ENCODE data around the gene ENOX2.

The ENOX2 gene

GRCh38 chrX:130669233-130669632 is 233.8 kb downstream of the ENOX2 start:
- Histone ChIP-seq H3K4me3 (ENCODE audit: low read length) (no peak overlapping the region), H3K4me1 (ENCODE audit: control insufficient read depth, low read length) (no peaks in the 10 kb centered on the region), H3K36me3 (ENCODE audit: control insufficient read depth, low read length) (no peaks in the 10 kb centered on the region), H3F3A (ENCODE audit: control insufficient read depth, insufficient read depth) (no peaks in the 10 kb centered on the region), H3K27me3 (ENCODE audit: control insufficient read depth, low read length) (no peaks in the 10 kb centered on the region), H3K4me2 (ENCODE audit: low read length) (no peak overlapping the region), H3K27ac (ENCODE audit: low read depth, low read length) (no peak overlapping the region), H3K9me3 (ENCODE audit: control insufficient read depth, insufficient read depth, low read length) (no peaks in the 10 kb centered on the region), H3K79me2 (ENCODE audit: control insufficient read depth, low read length) (no peaks in the 10 kb centered on the region), H4K20me1 (ENCODE audit: control insufficient read depth, insufficient read depth, low read depth, low read length) (no peaks in the 10 kb centered on the region), H3K9me2 (replicated peaks; ENCODE audit: control insufficient read depth, low read length) (no peaks in the 10 kb centered on the region)
- TF ChIP-seq EZH2phosphoT487 (IDR thresholded peaks at IDR 0.05; ENCODE audit: borderline replicate concordance, low read length) (no peak), CTCF (IDR thresholded peaks at IDR 0.05; ENCODE audit: low read depth, low read length, poor library complexity, severe bottlenecking) (no peak)

- no peak overlapping the region for H3K27ac ChIP-seq (ENCODE audit: low read depth, low read length)
- H3K36me3 ChIP-seq (ENCODE audit: control insufficient read depth, low read length): no peaks in the 10 kb centered on the region
- H3K4me2 ChIP-seq (ENCODE audit: low read length): no peak overlapping the region
- H3K9me3 ChIP-seq (ENCODE audit: control insufficient read depth, insufficient read depth, low read length): no peaks in the 10 kb centered on the region
- TF ChIP-seq CTCF (IDR thresholded peaks at IDR 0.05; ENCODE audit: low read depth, low read length, poor library complexity, severe bottlenecking) (no peak), EZH2phosphoT487 (IDR thresholded peaks at IDR 0.05; ENCODE audit: borderline replicate concordance, low read length) (no peak)
- no peaks in the 10 kb centered on the region for H3K27me3 ChIP-seq (ENCODE audit: control insufficient read depth, low read length)
- no peaks in the 10 kb centered on the region for H3F3A ChIP-seq (ENCODE audit: control insufficient read depth, insufficient read depth)
- no peaks in the 10 kb centered on the region for H3K9me2 ChIP-seq (replicated peaks; ENCODE audit: control insufficient read depth, low read length)
- no peaks in the 10 kb centered on the region for H3K4me1 ChIP-seq (ENCODE audit: control insufficient read depth, low read length)
- no peaks in the 10 kb centered on the region for H4K20me1 ChIP-seq (ENCODE audit: control insufficient read depth, insufficient read depth, low read depth, low read length)
- H3K4me3 ChIP-seq (ENCODE audit: low read length): no peak overlapping the region
- H3K79me2 ChIP-seq (ENCODE audit: control insufficient read depth, low read length): no peaks in the 10 kb centered on the region
These were observed 237.7 kb downstream of the ENOX2 start for GRCh38 chrX:130665263-130665662.

- H4K20me1 ChIP-seq (ENCODE audit: control insufficient read depth, insufficient read depth, low read depth, low read length): no peaks in the 10 kb centered on the region
- H3K9me2 ChIP-seq (replicated peaks; ENCODE audit: control insufficient read depth, low read length): no peaks in the 10 kb centered on the region
- H3K9me3 ChIP-seq (ENCODE audit: control insufficient read depth, insufficient read depth, low read length): no peaks in the 10 kb centered on the region
- no peak overlapping the region for H3K4me2 ChIP-seq (ENCODE audit: low read length)
- H3K4me3 ChIP-seq (ENCODE audit: low read length): no peak overlapping the region
- H3K27ac ChIP-seq (ENCODE audit: low read depth, low read length): no peak overlapping the region
- no peaks in the 10 kb centered on the region for H3K27me3 ChIP-seq (ENCODE audit: control insufficient read depth, low read length)
- no peaks in the 10 kb centered on the region for H3K79me2 ChIP-seq (ENCODE audit: control insufficient read depth, low read length)
- TF ChIP-seq EZH2phosphoT487 (IDR thresholded peaks at IDR 0.05; ENCODE audit: borderline replicate concordance, low read length) (no peak), CTCF (IDR thresholded peaks at IDR 0.05; ENCODE audit: low read depth, low read length, poor library complexity, severe bottlenecking) (no peak)
- H3K36me3 ChIP-seq (ENCODE audit: control insufficient read depth, low read length): no peaks in the 10 kb centered on the region
- H3F3A ChIP-seq (ENCODE audit: control insufficient read depth, insufficient read depth): no peaks in the 10 kb centered on the region
- no peaks in the 10 kb centered on the region for H3K4me1 ChIP-seq (ENCODE audit: control insufficient read depth, low read length)
These were observed 244.7 kb downstream of the ENOX2 start for GRCh38 chrX:130658310-130658709.
